GM19328 (cell line): ENCODE data around the gene TFEC.
"Not testable (repeated sequence)": the region's sequence is repeated elsewhere in the genome, so short reads cannot be mapped to it uniquely, and the experiment has no call there.

Source experiments
- ATAC-seq: cut with Tn5 transposase; IDR thresholded peaks from one replicate; pipeline ENCODE4 v1.9.1; 2021; ENCODE audit warnings: mild to moderate bottlenecking, moderate library complexity; ENCODE audit not compliant: unreplicated experiment

The TFEC gene

DNA sequence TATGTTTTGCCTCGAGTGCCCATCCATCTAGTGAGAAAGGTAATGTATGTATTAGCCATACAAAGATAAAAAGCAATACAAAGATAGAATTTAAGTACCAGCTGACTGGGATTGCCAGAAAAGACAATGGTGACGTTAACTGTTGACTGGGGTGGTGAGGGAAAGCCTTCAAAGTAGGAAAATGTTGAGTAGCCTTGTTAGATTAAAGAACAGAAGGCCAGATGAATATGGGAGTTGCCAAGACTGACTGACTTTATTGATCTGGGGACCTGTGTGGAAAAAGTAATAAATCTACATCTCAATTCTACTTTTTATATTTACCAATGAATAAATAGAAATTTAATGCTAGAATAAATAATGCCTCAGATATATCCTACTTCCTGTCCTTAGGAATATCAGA, 97.7 kb downstream of the TFEC start:
- ATAC-seq = no peak

DNA sequence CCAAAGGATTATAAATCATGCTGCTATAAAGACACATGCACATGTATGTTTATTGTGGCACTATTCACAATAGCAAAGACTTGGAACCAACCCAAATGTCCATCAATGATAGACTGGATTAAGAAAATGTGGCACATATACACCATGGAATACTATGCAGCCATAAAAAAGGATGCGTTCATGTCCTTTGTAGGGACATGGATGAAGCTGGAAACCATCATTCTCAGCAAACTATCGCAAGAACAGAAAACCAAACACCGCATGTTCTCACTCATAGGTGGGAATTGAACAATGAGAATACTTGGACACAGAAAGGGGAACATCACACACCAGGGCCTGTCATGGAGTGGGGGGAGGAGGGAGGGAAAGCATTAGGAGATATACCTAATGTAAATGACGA, 100.4 kb downstream of the TFEC start:
- not testable (repeated sequence) for ATAC-seq

DNA sequence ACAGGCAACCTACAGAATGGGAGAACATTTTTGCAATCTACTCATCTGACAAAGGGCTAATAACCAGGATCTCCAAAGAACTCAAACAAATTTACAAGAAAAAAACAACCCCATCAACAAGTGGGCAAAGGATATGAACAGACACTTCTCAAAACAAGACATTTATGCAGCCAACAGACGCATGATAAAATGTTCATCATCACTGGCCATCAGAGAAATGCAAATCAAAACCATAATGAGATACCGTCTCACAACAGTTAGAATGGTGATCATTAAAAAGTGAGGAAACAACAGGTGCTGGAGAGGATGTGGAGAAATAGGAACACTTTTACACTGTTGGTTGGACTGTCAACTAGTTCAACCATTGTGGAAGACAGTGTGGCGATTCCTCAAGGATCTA, 100.8 kb downstream of the TFEC start:
- ATAC-seq = not testable (repeated sequence)

DNA sequence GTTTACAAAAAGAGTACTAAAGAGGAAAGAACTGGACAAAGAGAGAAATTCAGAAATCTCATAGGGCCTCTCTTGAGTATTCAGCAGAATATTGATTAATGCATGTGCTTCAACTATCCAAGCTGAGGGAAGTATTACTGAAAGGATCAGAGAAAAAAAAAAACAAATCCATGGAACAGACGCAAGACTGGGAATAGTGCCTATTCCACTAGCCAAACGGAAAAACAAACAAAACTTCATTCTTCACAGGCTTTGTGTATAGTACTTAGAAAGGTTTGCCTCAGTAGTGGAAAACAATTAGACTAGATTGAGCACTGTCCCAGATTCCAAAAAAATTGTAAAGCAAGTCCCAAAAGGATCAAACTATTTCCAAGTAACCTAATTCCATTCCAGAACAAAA, 106.2 kb downstream of the TFEC start:
- ATAC-seq = no peak

DNA sequence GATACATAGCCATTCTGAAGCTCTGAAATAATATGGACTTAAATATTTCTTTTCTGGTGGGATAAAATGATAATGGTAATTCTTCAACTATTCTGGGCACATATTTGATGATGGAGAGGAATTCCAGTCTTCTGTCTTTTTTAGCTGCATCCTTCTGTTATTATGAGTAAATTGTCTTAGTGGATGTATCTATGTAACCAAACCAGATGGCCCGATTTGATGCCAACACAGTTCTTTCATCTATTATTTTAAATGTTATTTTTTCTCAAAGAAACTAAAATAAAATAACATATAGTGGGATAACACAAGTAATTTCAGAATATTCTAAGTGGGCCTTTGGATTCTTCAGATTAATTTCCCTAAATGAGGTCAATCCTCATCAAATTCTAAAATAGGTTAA, 110.2 kb downstream of the TFEC start:
- ATAC-seq = no peak

DNA sequence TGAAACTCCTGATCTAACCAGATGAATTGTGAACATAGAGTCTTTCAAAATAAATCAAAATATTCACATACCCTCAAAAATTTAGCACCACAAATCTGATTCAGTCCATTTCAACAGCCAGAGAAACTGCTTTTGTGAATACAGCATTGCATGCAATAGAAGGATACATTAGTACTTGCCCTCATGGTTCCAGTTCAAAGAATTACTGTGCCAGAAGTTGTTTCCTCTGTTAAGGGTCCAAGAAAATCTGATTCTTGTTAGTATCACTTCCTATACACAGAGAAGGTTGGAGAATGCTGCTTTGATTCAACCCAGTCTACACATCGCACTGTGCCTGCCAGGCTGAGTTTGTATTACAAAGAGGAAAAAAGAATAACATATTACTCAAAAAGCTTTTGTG, 115.6 kb downstream of the TFEC start:
- ATAC-seq = no peak

DNA sequence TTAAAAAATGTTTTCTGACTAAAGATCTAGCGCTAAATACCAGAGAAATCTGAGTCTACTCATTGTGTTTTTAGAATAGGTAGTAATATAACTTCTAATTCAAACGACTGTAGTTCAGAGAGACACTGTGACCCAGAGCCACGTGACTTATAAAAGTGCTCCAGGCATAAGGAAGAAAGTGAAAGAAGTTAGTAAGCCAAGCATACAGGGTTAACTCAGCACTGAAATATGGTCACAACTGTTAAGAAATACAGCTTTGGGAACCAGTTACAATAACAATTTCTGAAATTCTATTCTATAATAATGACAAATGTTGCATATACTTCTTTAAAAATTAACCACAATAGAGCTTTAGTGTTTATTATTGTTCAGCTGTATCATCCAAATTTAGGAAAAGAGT, 119.1 kb downstream of the TFEC start:
- no peak for ATAC-seq

DNA sequence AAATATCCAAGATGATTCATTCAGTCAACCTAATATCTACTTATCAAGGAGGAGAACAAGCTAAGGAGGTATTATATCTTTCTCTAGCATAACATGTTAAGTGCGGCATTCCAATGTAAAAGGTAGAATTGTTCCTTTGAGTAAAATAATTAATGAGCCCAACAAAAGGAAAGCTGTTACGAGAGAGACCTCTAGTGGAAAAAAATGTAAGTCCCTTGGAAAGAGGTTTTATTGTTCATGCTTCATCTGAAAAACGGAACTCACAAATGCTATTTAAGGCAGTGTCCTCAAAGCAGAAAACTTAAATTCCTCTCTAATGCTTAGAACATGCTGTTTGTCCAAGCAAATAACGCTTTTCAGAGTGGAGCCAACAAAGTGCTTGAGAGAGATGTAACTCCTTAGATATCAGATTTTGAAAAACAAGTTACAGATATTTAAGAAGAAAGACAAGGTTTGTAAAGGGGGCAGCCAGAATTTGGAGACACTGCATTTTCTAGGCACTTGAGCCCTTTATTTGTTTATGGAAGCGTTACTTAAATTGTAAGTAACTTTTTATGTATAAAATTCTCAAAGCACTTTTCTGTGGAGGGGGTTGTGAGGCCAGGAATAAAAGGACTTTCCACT, 119.9 kb downstream of the TFEC start:
- no peak for ATAC-seq

DNA sequence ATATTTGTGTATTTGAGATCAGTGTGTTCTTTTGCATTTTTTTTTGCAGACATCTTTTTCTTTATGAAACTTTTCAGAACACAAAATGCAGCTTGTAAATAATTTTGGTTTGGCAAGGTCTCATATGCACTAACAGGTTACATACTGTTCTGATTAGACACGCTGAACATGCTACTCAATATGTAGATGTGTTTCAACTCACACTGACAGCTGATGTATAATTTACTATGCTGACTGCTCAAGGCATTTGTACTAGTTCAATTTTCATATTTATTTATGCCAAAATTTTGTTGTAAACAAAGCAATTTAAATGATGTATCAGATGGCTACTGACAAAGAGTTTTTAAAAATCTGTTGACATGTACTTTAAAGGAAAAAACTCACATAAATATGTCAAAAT, 123.8 kb downstream of the TFEC start:
- no peak for ATAC-seq

DNA sequence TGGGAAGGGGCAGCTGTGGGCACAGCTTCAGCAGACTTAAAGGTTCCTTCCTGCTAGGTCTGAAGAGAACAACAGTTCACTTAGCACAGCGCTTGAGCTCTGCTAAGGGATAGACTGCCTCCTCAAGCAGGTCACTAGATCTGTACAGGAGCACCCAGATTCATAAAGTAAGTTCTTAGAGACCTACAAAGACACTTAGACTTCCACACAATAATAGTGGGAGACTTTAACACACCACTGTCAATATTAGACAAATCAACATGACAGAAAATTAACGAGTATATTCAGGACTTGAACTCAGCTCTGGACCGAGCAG, 140.9 kb downstream of the TFEC start:
- ATAC-seq = no peak

DNA sequence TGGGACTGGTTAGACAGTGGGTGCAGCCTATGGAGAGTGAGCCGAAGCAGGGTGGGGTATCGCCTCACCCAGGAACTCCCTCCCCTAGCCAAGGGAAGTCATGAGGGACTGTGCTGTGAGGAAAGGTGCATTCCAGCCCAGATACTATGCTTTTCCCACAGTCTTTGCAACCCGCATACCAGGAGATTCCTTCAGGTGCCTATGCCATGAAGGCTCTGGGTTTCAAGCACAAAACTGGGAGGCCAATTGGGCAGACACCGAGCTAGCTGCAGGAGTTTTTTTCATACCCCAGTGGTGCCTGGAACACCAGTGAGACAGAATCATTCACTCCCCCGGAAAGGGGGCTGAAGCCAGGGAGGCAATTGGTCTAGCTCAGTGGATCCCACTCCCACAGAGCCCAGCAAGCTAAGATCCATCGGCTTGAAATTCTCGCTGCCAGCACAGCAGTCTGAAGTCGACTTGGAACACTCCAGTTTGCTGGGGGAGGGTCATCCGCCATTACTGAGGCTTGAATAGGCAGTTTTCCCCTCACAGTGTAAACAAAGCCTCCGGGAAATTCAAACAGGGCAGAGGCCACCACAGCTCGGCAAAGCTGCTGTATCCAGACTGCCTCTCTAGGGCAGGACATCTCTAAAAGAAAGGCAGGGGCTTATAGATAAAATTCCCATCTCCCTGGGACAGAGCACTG, 141.4 kb downstream of the TFEC start:
- no peak for ATAC-seq

DNA sequence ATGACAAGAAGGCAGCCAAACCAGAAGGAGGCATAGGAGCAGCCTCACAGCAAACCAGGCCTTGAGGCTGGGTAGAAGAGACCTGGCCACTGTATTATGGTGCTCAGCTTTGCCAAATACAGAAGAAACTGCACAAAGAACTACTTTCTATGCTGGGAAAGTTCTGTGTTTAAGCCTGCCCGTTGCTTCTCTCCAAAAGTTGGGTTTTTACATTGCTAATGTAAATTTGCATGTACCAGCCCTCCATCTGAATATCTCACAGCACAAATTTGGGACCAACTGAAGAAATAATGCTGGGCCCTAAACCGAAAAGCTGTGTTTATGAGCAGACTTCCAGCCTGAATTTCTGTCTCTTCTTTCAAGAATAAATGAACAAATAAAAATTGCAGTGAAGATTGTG, 145.0 kb downstream of the TFEC start:
- ATAC-seq = no peak
